ENCODE results near the gene STC2.

- TF ChIP-seq CTCF (IDR thresholded peaks at IDR 0.05): no peak
- no peak for TF ChIP-seq POLR2A (IDR thresholded peaks at IDR 0.05)
These were observed 30.4 kb downstream of the STC2 start for GRCh38 chr5:173297813-173298212.

Data from thyroid gland (tissue), 4 donors.